Liver (tissue), 9 donors: Measurements from ENCODE around the gene ZNF438. TPM values are rescaled to one million over a fixed set of nuclear protein-coding genes. Genes with fewer than 3 reads are reported as not detected.

ENCODE experiments used
- DNase-seq: peaks from one replicate; pipeline ENCODE4 v3.0.0-alpha.2; 2017; ENCODE audit warnings: low spot score
- H3K27ac ChIP-seq, 2 donors: one replicate each; pipeline ENCODE4 v1.7.0; 2013; ENCODE audit warnings: inconsistent platforms in 2 of 2, low read length in 2 of 2, control low read depth in 1 of 2, low read depth in 1 of 2, mild to moderate bottlenecking in 1 of 2
- H3K27me3 ChIP-seq, 4 donors: one replicate each; pipeline versions ENCODE4 v1.6.1 to v1.7.0; 2013; ENCODE audit warnings: low read length in 3 of 4, inconsistent platforms in 1 of 4, mild to moderate bottlenecking in 1 of 4, moderate library complexity in 1 of 4; ENCODE audit not compliant: control insufficient read depth in 4 of 4, insufficient read depth in 4 of 4
- H3K36me3 ChIP-seq, 4 donors: one replicate each; pipeline versions ENCODE4 v1.6.1 to v1.7.0; 2013; ENCODE audit warnings: low read length in 3 of 4, mild to moderate bottlenecking in 3 of 4, low read depth in 1 of 4, moderate library complexity in 1 of 4; ENCODE audit not compliant: control insufficient read depth in 4 of 4, insufficient read depth in 3 of 4
- H3K4me1 ChIP-seq, 4 donors: one replicate each; pipeline versions ENCODE4 v1.6.1 to v1.7.0; 2013; ENCODE audit warnings: low read length in 3 of 4, mild to moderate bottlenecking in 3 of 4, moderate library complexity in 1 of 4; ENCODE audit not compliant: control insufficient read depth in 4 of 4, insufficient read depth in 4 of 4
- H3K4me3 ChIP-seq, 3 donors: one replicate each; pipeline versions ENCODE4 v1.6.1 to v1.7.0; 2013; ENCODE audit warnings: low read length in 3 of 3, control low read depth in 1 of 3, low read depth in 1 of 3, mild to moderate bottlenecking in 1 of 3
- H3K9ac ChIP-seq, 2 donors: one replicate each; pipeline ENCODE4 v1.7.0; 2013; ENCODE audit warnings: low read length in 2 of 2, mild to moderate bottlenecking in 2 of 2, moderate library complexity in 2 of 2, control low read depth in 1 of 2, low read depth in 1 of 2
- H3K9me3 ChIP-seq, 4 donors: one replicate each; pipeline versions ENCODE4 v1.6.1 to v1.7.0; 2013; ENCODE audit warnings: low read length in 3 of 4; ENCODE audit not compliant: control insufficient read depth in 4 of 4
- ATF3 ChIP-seq: IDR thresholded peaks from 2 replicates; pipeline ENCODE4 v1.6.1; 2016; ENCODE audit warnings: antibody characterized with exemption
- EGR1 ChIP-seq, 2 donors: IDR thresholded peaks; 2 replicates each; pipeline ENCODE4 v1.6.1; 2016 to 2018; ENCODE audit warnings: antibody characterized with exemption in 2 of 2, low read depth in 2 of 2
- FOXA1 ChIP-seq: IDR thresholded peaks from 2 replicates; pipeline ENCODE4 v1.6.1; 2016; ENCODE audit warnings: antibody characterized with exemption
- FOXA2 ChIP-seq: IDR thresholded peaks from 2 replicates; pipeline ENCODE4 v1.6.1; 2016; ENCODE audit warnings: antibody characterized with exemption
- GABPA ChIP-seq, 2 donors: IDR thresholded peaks in 1 of 2; conservative IDR thresholded peaks in 1 of 2; 2 replicates each; pipeline ENCODE4 v1.6.1; 2016; ENCODE audit warnings: antibody characterized with exemption in 2 of 2, mild to moderate bottlenecking in 1 of 2, moderate library complexity in 1 of 2
- HNF4G ChIP-seq: IDR thresholded peaks from 2 replicates; pipeline ENCODE4 v1.6.1; 2016; ENCODE audit warnings: antibody characterized with exemption
- JUND ChIP-seq, 2 donors: IDR thresholded peaks; 2 replicates each; pipeline ENCODE4 v1.6.1; 2016; ENCODE audit warnings: antibody characterized with exemption in 2 of 2
- NR2F2 ChIP-seq: IDR thresholded peaks from 2 replicates; pipeline ENCODE4 v1.6.1; 2016; ENCODE audit warnings: antibody characterized with exemption
- RAD21 ChIP-seq, 2 donors: IDR thresholded peaks; 2 replicates each; pipeline ENCODE4 v1.6.1; 2016; ENCODE audit warnings: antibody characterized with exemption in 2 of 2, mild to moderate bottlenecking in 2 of 2
- RXRA ChIP-seq, 2 donors: IDR thresholded peaks; 2 replicates each; pipeline ENCODE4 v1.6.1; 2017 to 2018; ENCODE audit warnings: antibody characterized with exemption in 2 of 2, mild to moderate bottlenecking in 1 of 2
- SP1 ChIP-seq: IDR thresholded peaks from 2 replicates; pipeline ENCODE4 v1.6.1; 2018; ENCODE audit warnings: antibody characterized with exemption, mild to moderate bottlenecking
- TAF1 ChIP-seq: conservative IDR thresholded peaks from 2 replicates; pipeline ENCODE4 v1.6.1; 2016; ENCODE audit warnings: antibody characterized with exemption, mild to moderate bottlenecking
- WGBS: extraction: QIAGEN DNeasy Blood & Tissue Kit; methylation state at CpG from one replicate; pipeline ENCODE4 v1.1.7; 2013; 5-methylcytosine and 5-hydroxymethylcytosine counted together
- polyA plus RNA-seq, 2 donors: library from polyadenylated mRNA; stranded (reverse) in 1 of 2; unstranded in 1 of 2; fragments of 200-250 nt in 1 of 2; fragments of >200 nt in 1 of 2; fragmentation: Nextera tagmentation in 1 of 2; extraction: Ambion mirVana in 1 of 2; gene quantifications; one replicate each; pipeline versions ENCODE4 v1.2.1 to v1.2.3, GENCODE V29; 2013 to 2015
- total RNA-seq, 2 donors: library from RNA; depleted of rRNA; stranded (reverse); fragments of >200 nt; gene quantifications; one replicate each; pipeline ENCODE4 v1.2.3, GENCODE V29; 2014
- TF ChIP-seq, protein P1 (sequence below): IDR thresholded peaks from 2 replicates; pipeline ENCODE4 v1.6.1; 2016; ENCODE audit warnings: antibody characterized with exemption
- TF ChIP-seq, protein P2 (sequence below): IDR thresholded peaks from 2 replicates; pipeline ENCODE4 v1.6.1; 2016; ENCODE audit warnings: antibody characterized with exemption
- TF ChIP-seq, protein P3 (sequence below): IDR thresholded peaks from 2 replicates; pipeline ENCODE4 v1.6.1; 2016; ENCODE audit warnings: antibody characterized with exemption, mild to moderate bottlenecking
- TF ChIP-seq, protein P4 (sequence below): fragments of 150-350 bp; IDR thresholded peaks from 2 replicates; pipeline ENCODE4 v1.5.1; 2017; ENCODE audit warnings: improper control_type of control experiment, low read depth, low read length; ENCODE audit not compliant: missing input control
- donor health status: healthy.
- donor health status: healthy.
- donor health status: healthy.
- donor health status: healthy.
- donor health status: healthy.

Gene ZNF438
- total and polyA plus RNA-seq, 4 donors: 1.9 to 2.9 (median 2.2) TPM

GRCh38 chr10:30897048-30897447, 134.6 kb downstream of the ZNF438 start:
- Histone ChIP-seq H3K36me3 (peaks cover 0 to 3% (median 0%) of the 10 kb centered on the region in 4 donors), H3K4me3 (no peak overlapping the region)

GRCh38 chr10:30894221-30894620, 137.4 kb downstream of the ZNF438 start:
- no peak for DNase-seq
- WGBS: 92% methylated on average over 5 of the region's 5 CpGs
- TF ChIP-seq, protein P1, sequence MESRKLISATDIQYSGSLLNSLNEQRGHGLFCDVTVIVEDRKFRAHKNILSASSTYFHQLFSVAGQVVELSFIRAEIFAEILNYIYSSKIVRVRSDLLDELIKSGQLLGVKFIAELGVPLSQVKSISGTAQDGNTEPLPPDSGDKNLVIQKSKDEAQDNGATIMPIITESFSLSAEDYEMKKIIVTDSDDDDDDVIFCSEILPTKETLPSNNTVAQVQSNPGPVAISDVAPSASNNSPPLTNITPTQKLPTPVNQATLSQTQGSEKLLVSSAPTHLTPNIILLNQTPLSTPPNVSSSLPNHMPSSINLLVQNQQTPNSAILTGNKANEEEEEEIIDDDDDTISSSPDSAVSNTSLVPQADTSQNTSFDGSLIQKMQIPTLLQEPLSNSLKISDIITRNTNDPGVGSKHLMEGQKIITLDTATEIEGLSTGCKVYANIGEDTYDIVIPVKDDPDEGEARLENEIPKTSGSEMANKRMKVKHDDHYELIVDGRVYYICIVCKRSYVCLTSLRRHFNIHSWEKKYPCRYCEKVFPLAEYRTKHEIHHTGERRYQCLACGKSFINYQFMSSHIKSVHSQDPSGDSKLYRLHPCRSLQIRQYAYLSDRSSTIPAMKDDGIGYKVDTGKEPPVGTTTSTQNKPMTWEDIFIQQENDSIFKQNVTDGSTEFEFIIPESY: no peak
- TF ChIP-seq SP1 (no peak), JUND (IDR thresholded peaks at IDR 0.05) (no peak), FOXA1 (no peak)
- TF ChIP-seq, protein P2, sequence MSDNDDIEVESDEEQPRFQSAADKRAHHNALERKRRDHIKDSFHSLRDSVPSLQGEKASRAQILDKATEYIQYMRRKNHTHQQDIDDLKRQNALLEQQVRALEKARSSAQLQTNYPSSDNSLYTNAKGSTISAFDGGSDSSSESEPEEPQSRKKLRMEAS: no peak
- H3K36me3 ChIP-seq: no peaks in the 10 kb centered on the region
- no peak overlapping the region for H3K27ac ChIP-seq
- H3K9me3 ChIP-seq: no peaks in the 10 kb centered on the region
- no peaks in the 10 kb centered on the region for H3K4me1 ChIP-seq
- H3K27me3 ChIP-seq: no peaks in the 10 kb centered on the region
- no peak overlapping the region for H3K9ac ChIP-seq
- no peak overlapping the region for H3K4me3 ChIP-seq

More at GRCh38 chr10:30897048-30897447, 134.6 kb downstream of the ZNF438 start:
- Histone ChIP-seq H3K9me3 (no peaks in the 10 kb centered on the region), H3K9ac (no peak overlapping the region), H3K4me1 (no peaks in the 10 kb centered on the region), H3K27me3 (no peaks in the 10 kb centered on the region), H3K27ac (no peak overlapping the region)
- TF ChIP-seq, protein P3, sequence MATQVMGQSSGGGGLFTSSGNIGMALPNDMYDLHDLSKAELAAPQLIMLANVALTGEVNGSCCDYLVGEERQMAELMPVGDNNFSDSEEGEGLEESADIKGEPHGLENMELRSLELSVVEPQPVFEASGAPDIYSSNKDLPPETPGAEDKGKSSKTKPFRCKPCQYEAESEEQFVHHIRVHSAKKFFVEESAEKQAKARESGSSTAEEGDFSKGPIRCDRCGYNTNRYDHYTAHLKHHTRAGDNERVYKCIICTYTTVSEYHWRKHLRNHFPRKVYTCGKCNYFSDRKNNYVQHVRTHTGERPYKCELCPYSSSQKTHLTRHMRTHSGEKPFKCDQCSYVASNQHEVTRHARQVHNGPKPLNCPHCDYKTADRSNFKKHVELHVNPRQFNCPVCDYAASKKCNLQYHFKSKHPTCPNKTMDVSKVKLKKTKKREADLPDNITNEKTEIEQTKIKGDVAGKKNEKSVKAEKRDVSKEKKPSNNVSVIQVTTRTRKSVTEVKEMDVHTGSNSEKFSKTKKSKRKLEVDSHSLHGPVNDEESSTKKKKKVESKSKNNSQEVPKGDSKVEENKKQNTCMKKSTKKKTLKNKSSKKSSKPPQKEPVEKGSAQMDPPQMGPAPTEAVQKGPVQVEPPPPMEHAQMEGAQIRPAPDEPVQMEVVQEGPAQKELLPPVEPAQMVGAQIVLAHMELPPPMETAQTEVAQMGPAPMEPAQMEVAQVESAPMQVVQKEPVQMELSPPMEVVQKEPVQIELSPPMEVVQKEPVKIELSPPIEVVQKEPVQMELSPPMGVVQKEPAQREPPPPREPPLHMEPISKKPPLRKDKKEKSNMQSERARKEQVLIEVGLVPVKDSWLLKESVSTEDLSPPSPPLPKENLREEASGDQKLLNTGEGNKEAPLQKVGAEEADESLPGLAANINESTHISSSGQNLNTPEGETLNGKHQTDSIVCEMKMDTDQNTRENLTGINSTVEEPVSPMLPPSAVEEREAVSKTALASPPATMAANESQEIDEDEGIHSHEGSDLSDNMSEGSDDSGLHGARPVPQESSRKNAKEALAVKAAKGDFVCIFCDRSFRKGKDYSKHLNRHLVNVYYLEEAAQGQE: no peak
- TF ChIP-seq FOXA1: no peak
- TF ChIP-seq, protein P2: no peak
- DNase-seq: no peak

GRCh38 chr10:30893208-30893607, 138.5 kb downstream of the ZNF438 start:
- H3K27me3 ChIP-seq: no peaks in the 10 kb centered on the region
- no peak overlapping the region for H3K27ac ChIP-seq
- no peaks in the 10 kb centered on the region for H3K9me3 ChIP-seq
- WGBS: 78% methylated on average over 1 of the region's 1 CpG
- H3K36me3 ChIP-seq: no peaks in the 10 kb centered on the region
- H3K4me3 ChIP-seq: no peak overlapping the region
- no peak for DNase-seq
- no peak overlapping the region for H3K9ac ChIP-seq
- H3K4me1 ChIP-seq: no peaks in the 10 kb centered on the region
- TF ChIP-seq HNF4G (no peak), FOXA2 (no peak), ATF3 (no peak), GABPA (IDR thresholded peaks at IDR 0.05 in 1 of 2, conservative IDR thresholded peaks at IDR 0.05 in 1 of 2) (no peak), NR2F2 (no peak), EGR1 (IDR thresholded peaks at IDR 0.05; ENCODE audit: low read depth in 2 of 2) (no peak), RXRA (IDR thresholded peaks at IDR 0.05) (no peak), TAF1 (no peak), RAD21 (IDR thresholded peaks at IDR 0.05) (no peak)
- TF ChIP-seq, protein P2: no peak
- TF ChIP-seq, protein P4, sequence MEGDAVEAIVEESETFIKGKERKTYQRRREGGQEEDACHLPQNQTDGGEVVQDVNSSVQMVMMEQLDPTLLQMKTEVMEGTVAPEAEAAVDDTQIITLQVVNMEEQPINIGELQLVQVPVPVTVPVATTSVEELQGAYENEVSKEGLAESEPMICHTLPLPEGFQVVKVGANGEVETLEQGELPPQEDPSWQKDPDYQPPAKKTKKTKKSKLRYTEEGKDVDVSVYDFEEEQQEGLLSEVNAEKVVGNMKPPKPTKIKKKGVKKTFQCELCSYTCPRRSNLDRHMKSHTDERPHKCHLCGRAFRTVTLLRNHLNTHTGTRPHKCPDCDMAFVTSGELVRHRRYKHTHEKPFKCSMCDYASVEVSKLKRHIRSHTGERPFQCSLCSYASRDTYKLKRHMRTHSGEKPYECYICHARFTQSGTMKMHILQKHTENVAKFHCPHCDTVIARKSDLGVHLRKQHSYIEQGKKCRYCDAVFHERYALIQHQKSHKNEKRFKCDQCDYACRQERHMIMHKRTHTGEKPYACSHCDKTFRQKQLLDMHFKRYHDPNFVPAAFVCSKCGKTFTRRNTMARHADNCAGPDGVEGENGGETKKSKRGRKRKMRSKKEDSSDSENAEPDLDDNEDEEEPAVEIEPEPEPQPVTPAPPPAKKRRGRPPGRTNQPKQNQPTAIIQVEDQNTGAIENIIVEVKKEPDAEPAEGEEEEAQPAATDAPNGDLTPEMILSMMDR: no peak
- TF ChIP-seq, protein P3: no peak
